ENCODE results near the gene REPIN1.

DNA sequence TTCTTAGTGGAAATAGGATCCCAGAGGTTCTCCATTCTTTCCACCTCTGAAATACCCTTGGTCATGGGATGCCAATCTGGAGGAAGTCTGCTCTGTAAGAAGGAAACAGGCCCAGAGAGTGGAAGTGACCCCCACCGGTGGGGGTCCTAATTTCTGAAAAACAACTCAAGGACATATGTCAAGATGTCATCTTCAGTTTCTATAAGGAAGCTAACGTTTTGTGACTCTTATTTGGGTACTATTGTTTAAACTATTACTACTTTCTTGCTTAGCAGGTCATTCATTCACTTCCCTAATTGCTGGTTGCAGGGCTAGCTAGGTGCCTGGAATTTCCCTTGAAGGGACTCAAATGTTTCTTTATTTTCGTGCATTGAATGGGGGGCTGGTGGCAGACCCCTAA, 8.6 kb downstream of the REPIN1 start:
- TF ChIP-seq, protein P1, sequence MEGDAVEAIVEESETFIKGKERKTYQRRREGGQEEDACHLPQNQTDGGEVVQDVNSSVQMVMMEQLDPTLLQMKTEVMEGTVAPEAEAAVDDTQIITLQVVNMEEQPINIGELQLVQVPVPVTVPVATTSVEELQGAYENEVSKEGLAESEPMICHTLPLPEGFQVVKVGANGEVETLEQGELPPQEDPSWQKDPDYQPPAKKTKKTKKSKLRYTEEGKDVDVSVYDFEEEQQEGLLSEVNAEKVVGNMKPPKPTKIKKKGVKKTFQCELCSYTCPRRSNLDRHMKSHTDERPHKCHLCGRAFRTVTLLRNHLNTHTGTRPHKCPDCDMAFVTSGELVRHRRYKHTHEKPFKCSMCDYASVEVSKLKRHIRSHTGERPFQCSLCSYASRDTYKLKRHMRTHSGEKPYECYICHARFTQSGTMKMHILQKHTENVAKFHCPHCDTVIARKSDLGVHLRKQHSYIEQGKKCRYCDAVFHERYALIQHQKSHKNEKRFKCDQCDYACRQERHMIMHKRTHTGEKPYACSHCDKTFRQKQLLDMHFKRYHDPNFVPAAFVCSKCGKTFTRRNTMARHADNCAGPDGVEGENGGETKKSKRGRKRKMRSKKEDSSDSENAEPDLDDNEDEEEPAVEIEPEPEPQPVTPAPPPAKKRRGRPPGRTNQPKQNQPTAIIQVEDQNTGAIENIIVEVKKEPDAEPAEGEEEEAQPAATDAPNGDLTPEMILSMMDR (IDR thresholded peaks at IDR 0.05) = no peak
- TF ChIP-seq, protein P2, sequence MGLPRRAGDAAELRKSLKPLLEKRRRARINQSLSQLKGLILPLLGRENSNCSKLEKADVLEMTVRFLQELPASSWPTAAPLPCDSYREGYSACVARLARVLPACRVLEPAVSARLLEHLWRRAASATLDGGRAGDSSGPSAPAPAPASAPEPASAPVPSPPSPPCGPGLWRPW (IDR thresholded peaks at IDR 0.05) = no peak
- TF ChIP-seq POLR2A (IDR thresholded peaks at IDR 0.05; ENCODE audit: low read length) = no peak

Measured in A549 (cell line).